CD14-positive monocyte (primary cell): ENCODE data around the gene MGAT5B. TPM values are rescaled to one million over a fixed set of nuclear protein-coding genes. Genes with fewer than 3 reads are reported as not detected.

Experiments used
- DNase-seq, 3 donors: peaks; one replicate each; pipeline ENCODE4 v3.0.0-alpha.2; 2011 to 2022
- H2AFZ ChIP-seq: 2 replicates; pipeline ENCODE4 v1.6.0; 2012; ENCODE audit warnings: mild to moderate bottlenecking, low read depth, low read length, inconsistent platforms; ENCODE audit not compliant: insufficient read depth, poor library complexity, severe bottlenecking
- H3K27ac ChIP-seq, 2 donors: 1 replicate in 1 of 2; 2 replicates in 1 of 2; pipeline ENCODE4 v1.5.1; 2012 to 2013; ENCODE audit warnings: low read length in 2 of 2, control low read depth in 1 of 2, inconsistent platforms in 1 of 2, low read depth in 1 of 2, mild to moderate bottlenecking in 1 of 2
- H3K27me3 ChIP-seq, 2 donors: one replicate each; pipeline versions ENCODE4 v1.6.0 to v1.6.1; 2011 to 2013; ENCODE audit warnings: low read length in 2 of 2; ENCODE audit not compliant: control insufficient read depth in 2 of 2, insufficient read depth in 2 of 2
- H3K36me3 ChIP-seq, 2 donors: replicated peaks in 1 of 2; 1 replicate in 1 of 2; 2 replicates in 1 of 2; pipeline versions ENCODE4 v1.5.1 to v1.6.1; 2012 to 2013; ENCODE audit warnings: low read length in 2 of 2, control low read depth in 1 of 2, inconsistent platforms in 1 of 2, mild to moderate bottlenecking in 1 of 2; ENCODE audit not compliant: insufficient read depth in 2 of 2, control insufficient read depth in 1 of 2
- H3K4me1 ChIP-seq, 2 donors: 1 replicate in 1 of 2; 2 replicates in 1 of 2; pipeline versions ENCODE4 v1.5.1 to v1.6.1; 2012 to 2013; ENCODE audit warnings: low read length in 2 of 2, control low read depth in 1 of 2, inconsistent platforms in 1 of 2, mild to moderate bottlenecking in 1 of 2, moderate library complexity in 1 of 2; ENCODE audit not compliant: insufficient read depth in 2 of 2, control insufficient read depth in 1 of 2
- H3K4me2 ChIP-seq: replicated peaks from 2 replicates; pipeline ENCODE3; 2012; ENCODE audit warnings: low read length, moderate library complexity, mild to moderate bottlenecking; ENCODE audit not compliant: poor library complexity, severe bottlenecking; ENCODE audit errors: extremely low read depth
- H3K4me3 ChIP-seq, 3 experiments: fragments of 200-600 bp in 1 of 3; sonication (generic) in 1 of 3; replicated peaks in 1 of 3; 1 replicate in 2 of 3; 2 replicates in 1 of 3; pipeline ENCODE4 v1.5.1; 2011 to 2013; ENCODE audit warnings: low read length in 3 of 3, mild to moderate bottlenecking in 3 of 3, control low read depth in 2 of 3, low read depth in 2 of 3, inconsistent platforms in 1 of 3, moderate library complexity in 1 of 3
- H3K79me2 ChIP-seq: 2 replicates; pipeline ENCODE4 v1.6.0; 2012; ENCODE audit warnings: mild to moderate bottlenecking, control low read depth, inconsistent platforms, low read length, moderate library complexity; ENCODE audit not compliant: insufficient read depth
- H3K9ac ChIP-seq: 2 replicates; pipeline ENCODE4 v1.6.0; 2017; ENCODE audit warnings: low read length, mild to moderate bottlenecking; ENCODE audit not compliant: insufficient read depth, poor library complexity, severe bottlenecking
- H3K9me3 ChIP-seq, 2 donors: replicated peaks in 1 of 2; 1 replicate in 1 of 2; 2 replicates in 1 of 2; pipeline versions ENCODE4 v1.5.1 to v1.6.1; 2012 to 2013; ENCODE audit warnings: low read length in 2 of 2, control low read depth in 1 of 2; ENCODE audit not compliant: control insufficient read depth in 1 of 2, insufficient read depth in 1 of 2
- H4K20me1 ChIP-seq: 2 replicates; pipeline ENCODE4 v1.6.0; 2012; ENCODE audit warnings: mild to moderate bottlenecking, low read length, control low read depth, moderate library complexity; ENCODE audit not compliant: insufficient read depth
- H3K27ac Mint-ChIP-seq, 7 donors: one replicate each; pipeline ENCODE4 v1.8.0; 2020; ENCODE audit warnings: mild to moderate bottlenecking in 7 of 7, mixed read lengths in 7 of 7, moderate library complexity in 6 of 7, inconsistent platforms in 2 of 7
- H3K27me3 Mint-ChIP-seq, 3 donors: one replicate each; pipeline ENCODE4 v1.8.0; 2021 to 2022; ENCODE audit warnings: low read depth in 3 of 3, mild to moderate bottlenecking in 3 of 3, mixed read lengths in 3 of 3, moderate library complexity in 3 of 3, inconsistent platforms in 1 of 3
- H3K36me3 Mint-ChIP-seq, 2 donors: one replicate each; pipeline ENCODE4 v1.8.0; 2020; ENCODE audit warnings: mixed read lengths in 2 of 2, inconsistent platforms in 1 of 2, mild to moderate bottlenecking in 1 of 2
- H3K4me1 Mint-ChIP-seq: one replicate; pipeline ENCODE4 v1.8.0; 2020; ENCODE audit warnings: mild to moderate bottlenecking, mixed read lengths
- H3K4me3 Mint-ChIP-seq, 2 donors: one replicate each; pipeline ENCODE4 v1.8.0; 2020; ENCODE audit warnings: mild to moderate bottlenecking in 2 of 2, mixed read lengths in 2 of 2, moderate library complexity in 1 of 2
- H3K9me3 Mint-ChIP-seq, 7 donors: one replicate each; pipeline ENCODE4 v1.8.0; 2020 to 2022; ENCODE audit warnings: mixed read lengths in 7 of 7, mild to moderate bottlenecking in 6 of 7, moderate library complexity in 6 of 7, inconsistent platforms in 2 of 7
- WGBS: methylation state at CpG from one replicate; pipeline ENCODE4 v1.1.5; 2013; ENCODE audit warnings: missing lambda C conversion rate; ENCODE audit not compliant: insufficient coverage; 5-methylcytosine and 5-hydroxymethylcytosine counted together
- intact Hi-C, 2 donors: fragments of 100-400 bp; cut with micrococcal nuclease; formaldehyde crosslinking; loops; one replicate each; pipeline versions ENCODE4 v1.15.0 to v1.15.1; 2023
- polyA plus RNA-seq, 3 donors: library from polyadenylated mRNA; depleted of rRNA in 1 of 3; unstranded in 2 of 3; stranded (reverse) in 1 of 3; fragments of 300-500 nt in 2 of 3; fragments of >200 nt in 1 of 3; fragmentation: Illumina TruSeq in 2 of 3; gene quantifications; 1 replicate in 2 of 3; 2 replicates in 1 of 3; pipeline ENCODE4 v1.2.3, GENCODE V29; 2012 to 2021
- TF ChIP-seq, protein P1 (sequence below): fragments of 200-600 bp; IDR thresholded peaks from one replicate; pipeline ENCODE4 v1.8.0; 2022; ENCODE audit warnings: antibody characterized with exemption, mild to moderate bottlenecking

The MGAT5B gene
- polyA plus RNA-seq, 3 donors: not detected

GRCh38 chr17:76820561-76820960 lies 47.6 kb upstream of the MGAT5B start:
- 89% methylated on average over 4 of the region's 4 CpGs for WGBS
- Mint-ChIP-seq H3K36me3 (no peaks in the 10 kb centered on the region), H3K27ac (no peak overlapping the region)

DNA sequence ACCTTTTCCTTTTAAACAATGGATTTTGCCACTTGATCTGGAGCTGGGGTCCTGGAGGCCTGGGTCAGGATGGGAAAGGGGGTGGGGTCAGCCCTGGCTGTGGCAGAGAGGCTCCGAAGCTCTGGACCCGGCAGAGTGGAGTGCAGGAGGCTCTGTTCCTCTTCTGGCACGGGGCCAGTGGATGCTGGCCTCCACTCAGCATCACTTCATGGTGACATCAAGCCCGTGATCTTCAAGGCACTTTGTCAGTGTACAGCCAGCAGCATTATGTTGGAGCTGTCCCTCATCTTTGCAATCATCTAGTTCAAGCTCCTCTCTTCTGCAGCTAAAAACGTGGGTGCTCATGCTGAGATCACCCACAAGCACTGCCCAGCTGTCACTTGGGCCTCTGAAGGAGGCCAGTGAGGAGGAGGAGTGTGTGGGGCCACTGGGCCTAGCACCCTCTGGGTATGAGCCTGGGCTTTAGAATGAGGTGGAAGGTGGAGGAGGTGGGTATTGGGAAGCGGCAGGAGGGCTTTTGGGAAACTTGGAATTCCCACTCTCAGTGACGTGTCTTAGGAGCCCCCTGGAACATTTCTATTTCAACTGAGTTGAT lies 45.9 kb upstream of the MGAT5B start:
- H3K36me3 Mint-ChIP-seq: no peaks in the 10 kb centered on the region
- intact Hi-C loops: no loop called here
- TF ChIP-seq, protein P1, sequence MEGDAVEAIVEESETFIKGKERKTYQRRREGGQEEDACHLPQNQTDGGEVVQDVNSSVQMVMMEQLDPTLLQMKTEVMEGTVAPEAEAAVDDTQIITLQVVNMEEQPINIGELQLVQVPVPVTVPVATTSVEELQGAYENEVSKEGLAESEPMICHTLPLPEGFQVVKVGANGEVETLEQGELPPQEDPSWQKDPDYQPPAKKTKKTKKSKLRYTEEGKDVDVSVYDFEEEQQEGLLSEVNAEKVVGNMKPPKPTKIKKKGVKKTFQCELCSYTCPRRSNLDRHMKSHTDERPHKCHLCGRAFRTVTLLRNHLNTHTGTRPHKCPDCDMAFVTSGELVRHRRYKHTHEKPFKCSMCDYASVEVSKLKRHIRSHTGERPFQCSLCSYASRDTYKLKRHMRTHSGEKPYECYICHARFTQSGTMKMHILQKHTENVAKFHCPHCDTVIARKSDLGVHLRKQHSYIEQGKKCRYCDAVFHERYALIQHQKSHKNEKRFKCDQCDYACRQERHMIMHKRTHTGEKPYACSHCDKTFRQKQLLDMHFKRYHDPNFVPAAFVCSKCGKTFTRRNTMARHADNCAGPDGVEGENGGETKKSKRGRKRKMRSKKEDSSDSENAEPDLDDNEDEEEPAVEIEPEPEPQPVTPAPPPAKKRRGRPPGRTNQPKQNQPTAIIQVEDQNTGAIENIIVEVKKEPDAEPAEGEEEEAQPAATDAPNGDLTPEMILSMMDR: no peak
- no peaks in the 10 kb centered on the region for H3K9me3 Mint-ChIP-seq
- no peaks in the 10 kb centered on the region for H3K79me2 ChIP-seq
- H3K4me2 ChIP-seq: no peak overlapping the region
- no peaks in the 10 kb centered on the region for H3K36me3 ChIP-seq
- H3K4me3 ChIP-seq: no peak overlapping the region
- no peaks in the 10 kb centered on the region for H3K27me3 ChIP-seq
- H3K9me3 ChIP-seq: no peaks in the 10 kb centered on the region
- H3K27ac ChIP-seq: no peak overlapping the region
- WGBS: 87% methylated on average over 4 of the region's 7 CpGs
- H3K27ac Mint-ChIP-seq: no peak overlapping the region
- peaks cover 0 to 19% (median 6%) of the 10 kb centered on the region in 3 donors for H3K27me3 Mint-ChIP-seq
- peaks cover 13% of the 10 kb centered on the region for H3K4me1 Mint-ChIP-seq
- peaks cover 0 to 9% of the 10 kb centered on the region in 2 donors for H3K4me1 ChIP-seq
- H4K20me1 ChIP-seq: no peaks in the 10 kb centered on the region
- H2AFZ ChIP-seq: no peak overlapping the region
- H3K9ac ChIP-seq: no peak overlapping the region
- no peak for DNase-seq
- H3K4me3 Mint-ChIP-seq: no peak overlapping the region

More at GRCh38 chr17:76820561-76820960, 47.6 kb upstream of the MGAT5B start:
- Histone ChIP-seq H2AFZ (no peak overlapping the region), H3K27ac (no peak overlapping the region), H3K4me2 (no peak overlapping the region), H3K27me3 (no peaks in the 10 kb centered on the region), H4K20me1 (no peaks in the 10 kb centered on the region), H3K4me1 (no peaks in the 10 kb centered on the region), H3K79me2 (no peaks in the 10 kb centered on the region), H3K9ac (no peak overlapping the region), H3K4me3 (no peak overlapping the region), H3K36me3 (no peaks in the 10 kb centered on the region), H3K9me3 (no peaks in the 10 kb centered on the region)
- Mint-ChIP-seq H3K4me3 (no peak overlapping the region), H3K4me1 (peaks cover 6% of the 10 kb centered on the region), H3K9me3 (no peaks in the 10 kb centered on the region), H3K27me3 (peaks cover 3 to 12% (median 5%) of the 10 kb centered on the region in 3 donors)
- TF ChIP-seq, protein P1: no peak
- no peak for DNase-seq
- intact Hi-C loops: no loop called here
